SKM-1 treated with dmso at 0.1 percent for 144 hours (cell line): ENCODE results near the gene ZNF618.

Source experiments
- DNase-seq: peaks from one replicate; lab custom pipeline; 2025; ENCODE audit not compliant: unreplicated experiment; lab: John Stamatoyannopoulos, UW

ZNF618 gene

GRCh38 chr9:113998525-113999255 lies 122.6 kb downstream of the ZNF618 start:
- no peak for DNase-seq

- DNase-seq: no peak
Observed at GRCh38 chr9:113999256-114000062, 123.3 kb downstream of the ZNF618 start.

GRCh38 chr9:114000063-114000454 lies 124.0 kb downstream of the ZNF618 start:
- DNase-seq: no peak

- no peak for DNase-seq
Observed at GRCh38 chr9:114000671-114001409, 124.7 kb downstream of the ZNF618 start.

- no peak for DNase-seq
Observed at GRCh38 chr9:114001410-114001685, 125.2 kb downstream of the ZNF618 start.

- DNase-seq: no peak
Observed at GRCh38 chr9:114001794-114002261, 125.7 kb downstream of the ZNF618 start.

GRCh38 chr9:114002271-114002985 lies 126.3 kb downstream of the ZNF618 start:
- no peak for DNase-seq

DNA sequence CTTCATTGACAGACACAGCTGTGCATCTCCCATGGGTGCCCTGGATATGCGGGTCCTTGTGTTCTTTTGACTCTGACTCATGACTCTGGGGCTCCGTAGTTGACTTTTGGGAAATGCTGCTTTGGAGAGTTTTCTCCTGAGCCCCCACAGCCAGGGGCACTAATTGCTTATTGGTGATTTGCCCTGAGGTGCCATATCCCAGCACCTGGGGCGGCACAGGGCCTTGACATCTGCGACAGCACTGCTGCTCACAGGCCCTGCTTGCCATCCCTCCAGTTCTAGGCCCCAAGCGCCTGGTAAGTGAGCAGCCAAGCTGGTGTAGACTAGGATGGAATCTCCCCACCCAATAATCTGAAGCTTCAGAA lies 126.9 kb downstream of the ZNF618 start:
- DNase-seq: no peak

- no peak for DNase-seq
Observed at GRCh38 chr9:114003351-114003750, 127.2 kb downstream of the ZNF618 start.

DNA sequence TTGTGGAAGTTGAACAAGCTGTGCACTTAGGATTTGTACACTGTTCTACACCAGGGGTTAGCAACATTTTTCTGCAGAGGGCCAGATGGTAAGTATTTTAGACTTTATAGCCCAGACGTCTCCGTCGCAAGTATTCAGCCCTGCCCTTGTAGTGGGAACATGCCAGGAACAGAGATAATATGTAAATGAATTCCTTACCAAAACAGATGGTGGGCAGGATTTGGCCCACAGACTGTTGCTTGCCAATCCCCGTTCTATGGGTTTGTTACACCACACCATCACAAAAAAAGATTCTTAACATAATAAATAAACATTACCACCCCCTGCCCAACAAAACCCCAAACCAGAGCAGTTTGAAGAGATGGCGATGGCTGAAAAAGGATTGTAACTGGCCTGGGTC lies 127.6 kb downstream of the ZNF618 start:
- no peak for DNase-seq

DNA sequence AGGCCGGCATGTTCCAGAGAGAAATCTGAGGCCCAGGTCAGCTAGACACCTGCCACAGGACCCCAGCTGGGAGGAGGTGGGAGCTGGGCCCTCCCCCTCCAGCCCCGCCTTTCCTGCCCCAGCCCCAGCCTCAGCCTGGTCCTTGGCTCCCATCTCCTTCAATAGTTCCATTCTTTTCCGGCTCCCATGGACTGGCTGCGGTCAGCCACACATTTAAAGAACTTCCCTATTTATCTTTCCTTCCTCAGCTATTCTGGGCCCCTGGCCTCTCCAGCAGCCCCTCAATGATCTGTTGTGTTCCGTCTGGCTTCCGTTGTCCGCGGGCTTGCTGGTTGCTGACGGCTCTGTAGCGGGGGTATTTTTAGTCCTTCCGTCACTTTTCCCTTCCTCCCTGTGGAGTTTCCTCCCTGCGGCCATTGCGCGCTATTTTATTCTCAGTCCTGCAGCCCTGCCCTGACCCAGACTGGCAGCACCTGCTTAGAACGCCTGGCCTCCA lies 128.2 kb downstream of the ZNF618 start:
- DNase-seq: peak; percentile 52

DNA sequence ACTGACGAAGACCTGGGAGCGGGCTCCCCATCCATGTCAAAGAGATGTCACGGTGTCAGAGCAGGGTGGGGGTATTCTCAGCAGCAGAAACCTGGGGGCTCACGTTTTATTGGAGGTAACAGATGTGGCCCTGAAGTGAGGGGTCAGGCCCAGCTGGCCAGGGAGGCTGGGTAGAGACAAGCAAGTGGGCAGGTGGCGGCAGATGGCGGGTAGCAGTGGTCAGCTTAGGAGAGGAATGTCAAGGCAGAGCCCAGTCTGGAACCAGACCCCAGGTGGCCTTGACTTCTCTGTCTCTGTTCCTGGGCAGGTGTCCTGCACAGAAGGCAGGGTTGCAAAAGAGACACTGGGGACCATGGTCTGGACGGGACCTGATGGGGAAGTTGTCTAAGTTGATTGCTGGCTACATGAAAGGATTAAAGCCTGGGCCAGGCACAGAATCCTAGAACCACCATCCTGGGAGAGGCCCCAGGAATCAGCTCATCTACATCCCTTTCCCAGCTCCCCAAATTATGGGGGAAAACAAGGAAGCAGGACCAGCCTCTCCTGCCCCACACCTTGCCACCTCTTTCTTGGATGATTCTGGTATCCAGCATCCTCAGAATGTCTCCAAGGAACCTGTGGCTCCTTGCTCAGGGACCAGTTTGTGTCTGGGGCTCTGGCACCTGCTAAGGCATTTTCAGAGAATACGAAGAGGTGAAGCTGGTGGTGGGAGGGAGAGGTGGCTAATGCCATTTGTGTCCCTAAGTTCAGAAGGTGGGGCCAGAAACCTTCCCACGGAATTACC lies 129.5 kb downstream of the ZNF618 start:
- no peak for DNase-seq

GRCh38 chr9:114006155-114006550 lies 130.0 kb downstream of the ZNF618 start:
- no peak for DNase-seq

DNA sequence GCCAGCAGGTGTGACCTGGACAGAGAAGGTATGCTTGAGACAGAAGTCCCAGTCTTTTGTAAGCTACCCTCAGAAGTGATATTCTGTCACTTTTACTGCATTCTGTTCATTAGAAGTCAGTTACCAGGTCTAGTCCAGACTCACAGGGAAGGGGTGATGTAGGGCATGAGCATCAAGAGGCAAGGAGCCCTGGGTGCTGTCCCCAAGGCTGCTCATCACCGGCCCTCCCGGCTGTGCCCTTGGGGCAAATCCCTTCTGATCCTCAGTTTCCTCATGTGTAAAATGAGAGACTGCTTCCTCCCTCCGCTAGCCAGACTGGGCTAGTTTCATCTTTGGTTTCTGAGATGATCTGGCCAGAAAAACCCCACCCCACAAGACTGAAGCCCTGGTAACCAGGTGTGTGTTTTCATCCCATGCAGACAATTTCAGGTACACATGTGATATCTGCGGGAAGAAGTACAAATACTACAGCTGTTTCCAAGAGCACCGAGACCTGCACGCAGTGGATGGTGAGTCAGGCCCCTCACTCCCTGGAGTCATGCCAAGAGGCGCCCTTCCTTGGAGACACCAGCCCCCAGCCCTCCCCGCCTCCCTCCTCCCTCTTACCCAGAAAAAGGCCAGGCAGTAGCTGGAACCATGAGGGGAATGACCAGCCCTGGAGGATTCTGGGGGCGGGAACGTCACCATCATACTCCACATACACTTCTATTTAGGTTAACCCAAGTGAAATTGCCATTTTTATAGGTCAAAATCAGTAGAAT lies 131.0 kb downstream of the ZNF618 start:
- DNase-seq: no peak

GRCh38 chr9:114007991-114008666 lies 132.0 kb downstream of the ZNF618 start:
- DNase-seq: no peak

GRCh38 chr9:114008667-114009410 lies 132.7 kb downstream of the ZNF618 start:
- DNase-seq: no peak

DNA sequence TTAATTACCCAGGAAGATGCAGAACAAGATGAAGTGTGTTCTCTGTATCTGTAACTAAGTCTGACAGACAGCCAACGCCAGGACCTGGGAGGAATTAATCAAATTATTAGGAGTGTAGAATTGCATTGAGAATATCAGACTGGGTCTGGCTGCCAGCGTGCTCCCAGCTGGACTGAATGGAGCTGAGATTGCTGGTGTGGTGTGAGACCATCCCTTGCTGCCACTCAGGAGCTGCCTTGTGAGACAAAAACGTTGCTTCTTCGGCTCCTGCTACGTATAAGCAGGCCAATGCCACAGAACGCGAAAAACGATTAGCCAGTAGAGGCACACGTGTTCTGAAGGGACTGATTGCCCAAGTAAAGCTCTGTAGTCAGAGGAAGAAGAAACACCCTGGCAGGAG lies 135.2 kb downstream of the ZNF618 start:
- no peak for DNase-seq

GRCh38 chr9:114012126-114012525 lies 136.0 kb downstream of the ZNF618 start:
- DNase-seq: no peak
